ENCODE measurements around the gene MAN2A2.
"Not testable (repeated sequence)": the region's sequence is repeated elsewhere in the genome, so short reads cannot be mapped to it uniquely, and the experiment has no call there.

The MAN2A2 gene

DNA sequence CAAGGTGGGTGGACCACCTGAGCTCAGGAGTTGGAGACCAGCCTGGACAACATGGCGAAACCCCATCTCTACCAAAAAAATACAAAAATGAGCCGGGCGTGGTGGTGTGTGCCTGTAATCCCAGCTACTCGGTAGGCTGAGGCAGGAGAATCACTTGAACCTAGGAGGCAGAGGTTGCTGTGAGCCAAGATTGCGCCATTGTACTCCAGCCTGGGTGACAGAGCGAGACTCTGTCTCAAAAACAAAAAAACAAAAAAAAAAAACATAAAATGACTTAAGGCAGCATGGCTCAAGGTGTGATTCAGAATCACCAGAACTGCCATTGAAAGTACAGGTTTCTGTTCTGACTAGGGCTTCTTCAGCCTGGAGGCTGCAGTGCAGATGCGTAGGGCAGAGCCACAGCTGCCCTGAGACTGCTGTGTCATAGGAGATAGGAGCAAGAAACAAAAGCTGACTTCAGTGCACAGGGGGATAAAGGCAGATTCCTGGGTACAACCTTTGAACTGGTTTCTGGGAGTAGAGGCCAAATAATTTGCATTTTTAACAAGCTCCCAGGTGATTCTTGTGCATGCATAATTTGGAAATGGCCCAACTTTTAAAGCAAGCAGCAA is 19.7 kb downstream of the MAN2A2 start:
- peak; percentile 27 for DNase-seq

DNA sequence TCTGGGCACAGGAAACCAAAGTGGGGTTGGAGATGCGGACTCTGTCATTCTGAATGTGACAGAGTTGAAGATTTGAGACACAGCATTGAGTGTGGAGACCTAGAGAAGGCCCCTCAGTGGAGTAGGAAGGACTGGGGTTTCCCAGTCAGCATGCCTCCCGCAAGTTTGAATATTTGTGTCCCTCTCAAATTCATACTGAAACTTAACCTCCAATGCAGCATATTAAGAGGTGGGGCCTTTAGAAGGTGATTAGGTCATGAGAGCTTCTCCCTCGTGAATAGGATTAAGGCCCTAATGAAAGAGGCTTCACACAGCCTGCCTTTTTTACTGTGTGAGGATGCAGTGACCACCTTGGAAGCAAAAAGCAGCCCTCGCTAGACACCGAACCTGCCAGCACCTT is 21.3 kb downstream of the MAN2A2 start:
- DNase-seq: no peak

DNA sequence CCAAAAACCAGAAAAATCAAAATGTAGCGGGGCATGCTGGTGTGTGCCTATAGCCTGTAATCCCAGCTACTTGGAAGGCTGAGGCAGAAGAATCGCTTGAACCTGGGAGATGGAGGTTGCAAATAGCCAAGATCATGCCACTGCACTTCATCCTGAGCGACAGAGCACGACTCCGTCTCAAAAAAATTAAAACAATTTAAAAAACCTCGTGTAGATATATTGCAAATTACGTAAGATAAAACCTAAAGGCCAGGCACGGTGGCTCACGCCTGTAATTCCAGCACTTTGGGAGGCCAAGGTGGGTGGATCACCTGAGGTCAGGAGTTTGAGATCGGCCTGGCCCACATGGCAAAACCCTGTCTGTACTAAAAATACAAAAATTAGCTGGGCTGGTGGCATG is 23.7 kb downstream of the MAN2A2 start:
- not testable (repeated sequence) for DNase-seq

DNA sequence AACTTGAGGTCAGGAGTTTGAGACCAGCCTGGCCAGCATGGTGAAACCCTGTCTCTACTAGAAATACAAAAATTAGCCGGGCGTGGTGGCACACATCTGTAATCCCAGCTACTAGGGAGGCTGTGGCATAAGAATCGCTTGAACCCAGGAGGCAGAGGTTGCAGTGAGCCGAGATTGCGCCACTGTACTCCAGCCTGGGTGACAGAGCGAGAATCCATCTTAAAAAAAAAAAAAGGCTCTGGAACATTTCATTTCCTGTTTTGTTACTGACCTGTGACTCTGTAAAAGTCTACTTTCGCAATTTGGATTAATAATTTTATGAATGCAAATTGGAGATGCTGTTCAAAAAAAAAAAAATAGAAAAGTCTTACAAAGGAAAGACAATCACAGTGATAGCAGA is 25.0 kb downstream of the MAN2A2 start:
- DNase-seq: not testable (repeated sequence)

DNA sequence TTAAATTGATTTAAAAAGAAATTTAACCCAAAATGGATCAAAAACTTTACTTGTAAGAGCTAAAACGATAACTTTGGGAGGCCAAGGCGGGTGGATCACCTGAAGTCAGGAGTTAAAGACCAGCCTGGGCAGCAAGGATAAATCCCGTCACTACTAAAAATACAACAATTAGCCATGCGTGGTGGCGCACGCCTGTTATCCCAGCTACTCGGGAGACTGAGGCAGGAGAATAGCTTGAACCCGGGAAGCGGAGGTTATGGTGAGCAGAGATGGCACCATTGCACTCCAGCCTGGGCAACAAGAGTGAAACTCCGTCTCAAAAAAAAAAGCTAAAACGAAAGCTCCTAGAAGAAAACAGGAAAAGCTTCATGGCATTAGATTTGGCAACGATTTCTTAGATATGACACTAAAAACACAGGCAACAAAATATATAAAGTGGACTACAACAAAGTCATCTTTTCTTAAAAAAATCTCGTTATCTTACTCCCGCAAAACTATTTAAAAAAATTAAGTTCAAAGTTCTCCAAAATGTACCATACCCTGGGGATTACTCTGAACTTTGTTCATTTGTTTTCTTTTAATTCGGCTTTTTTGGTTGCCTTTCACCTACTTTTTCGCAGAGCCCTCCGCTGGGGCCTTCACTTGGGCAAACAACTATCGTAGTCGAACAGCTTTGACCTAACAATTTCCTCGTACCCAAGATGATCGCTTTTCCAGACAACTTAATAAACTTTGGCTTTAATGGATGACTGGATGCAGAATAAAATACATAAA is 26.3 kb downstream of the MAN2A2 start:
- DNase-seq: no peak

DNA sequence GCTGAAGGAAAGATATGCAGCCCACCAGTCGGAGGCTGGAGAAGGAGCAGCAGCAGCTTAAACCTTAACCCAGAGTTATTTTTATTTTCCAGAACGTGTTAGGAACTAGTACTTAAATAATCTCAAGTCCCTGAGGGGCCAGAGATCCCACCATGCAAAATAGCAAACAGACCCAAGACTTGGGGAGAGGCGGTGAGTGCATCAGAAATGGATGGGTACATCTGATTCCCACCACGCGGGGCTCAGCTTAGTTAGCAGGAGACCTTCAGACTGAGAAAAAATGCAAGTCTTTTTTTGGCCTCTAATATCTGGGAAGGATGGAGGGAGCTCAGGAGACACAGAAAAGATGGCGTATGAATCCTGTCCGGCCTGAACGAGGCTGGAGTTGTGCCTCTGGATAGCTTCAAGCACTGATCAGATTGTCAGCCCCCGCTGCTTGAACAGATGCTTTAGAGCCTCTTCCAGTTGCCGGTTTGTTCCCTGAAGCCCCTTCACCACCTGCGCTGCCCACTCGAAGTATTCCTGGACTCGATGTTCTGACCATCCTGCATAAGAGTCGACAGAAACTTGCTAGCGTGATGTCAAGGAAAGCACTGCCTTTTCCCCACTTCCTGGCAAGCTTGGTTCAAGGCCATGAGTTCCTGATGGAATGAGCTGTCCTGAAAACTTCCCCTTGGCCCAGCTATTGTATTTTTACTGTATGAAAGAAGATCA is 27.9 kb downstream of the MAN2A2 start:
- DNase-seq: no peak

DNA sequence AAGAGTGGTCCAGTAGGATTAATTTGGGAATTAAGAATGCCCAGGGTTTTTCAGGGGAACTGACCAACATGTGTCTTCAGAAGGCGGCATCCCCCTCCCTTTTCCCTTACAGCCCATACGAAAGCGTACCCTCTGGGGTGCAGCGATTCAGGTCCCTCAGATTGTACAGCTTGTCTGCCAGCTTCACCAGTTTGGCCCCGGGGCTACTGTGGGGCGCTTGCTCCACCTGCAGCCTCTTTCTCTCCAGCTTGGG is 28.4 kb downstream of the MAN2A2 start:
- DNase-seq: no peak

DNA sequence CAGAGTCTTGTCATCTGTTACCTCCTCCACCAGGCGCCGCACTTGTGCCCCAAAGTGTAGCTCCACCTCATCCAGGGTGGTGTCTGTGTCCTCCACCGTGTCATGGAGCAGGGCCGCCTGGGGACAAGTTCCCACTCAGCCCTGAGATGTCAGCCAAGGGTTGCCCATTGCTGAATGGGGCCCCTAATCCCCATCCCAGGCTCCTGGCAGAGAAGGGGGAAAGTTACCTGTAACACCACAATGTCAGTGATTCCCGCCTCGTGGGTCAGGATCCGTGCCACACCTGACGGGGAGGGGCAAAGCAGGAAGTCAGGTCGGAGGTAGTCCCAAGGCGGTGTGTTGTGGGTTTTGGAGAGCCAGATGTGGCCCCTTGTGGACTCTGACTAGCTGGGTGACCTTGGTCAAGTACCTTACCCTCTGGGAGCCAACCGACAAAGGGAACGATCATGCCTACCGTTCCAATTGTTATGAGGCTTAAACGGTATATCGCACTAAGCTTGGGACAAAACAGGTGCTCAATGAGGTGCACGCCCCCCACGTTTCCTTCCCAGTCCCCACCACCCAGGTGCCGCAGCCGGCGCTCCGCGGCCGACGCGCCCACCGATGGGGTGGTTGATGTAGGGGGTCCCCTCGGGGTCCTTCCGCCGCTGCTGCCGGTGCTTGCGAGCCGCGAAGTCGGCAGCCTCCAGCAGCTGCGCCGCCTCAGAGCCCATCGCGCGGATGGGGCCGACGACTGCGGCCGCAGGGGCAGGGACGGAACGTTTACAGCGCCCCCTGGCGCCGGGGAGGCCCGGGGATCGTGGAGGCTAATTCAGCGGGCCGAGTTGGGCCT is 28.9 kb downstream of the MAN2A2 start, which contains the start of gene HDDC3:
Gene HDDC3 (minus strand): TSS at position 722 of the 832 bp plus-strand sequence. CDS start 9 bp downstream, at position 713.
- DNase-seq: peak; percentile 82

DNA sequence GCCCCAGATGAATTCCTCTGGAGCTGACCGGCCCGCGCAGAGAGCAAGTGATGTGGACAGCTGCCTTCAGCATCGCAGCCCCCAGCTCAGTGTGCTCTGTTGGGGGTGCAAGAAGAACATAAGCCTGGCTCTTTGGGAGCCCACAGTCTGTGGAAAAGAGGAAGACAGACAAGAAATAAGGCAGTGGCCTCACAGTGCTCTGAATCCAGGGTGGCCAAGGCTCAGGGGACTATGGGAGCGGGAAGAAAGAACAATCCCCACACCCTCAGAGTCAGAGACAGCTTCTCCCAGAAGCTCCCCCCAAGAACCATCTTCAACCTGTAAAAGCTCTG is 29.5 kb downstream of the MAN2A2 start:
- no peak for DNase-seq

DNA sequence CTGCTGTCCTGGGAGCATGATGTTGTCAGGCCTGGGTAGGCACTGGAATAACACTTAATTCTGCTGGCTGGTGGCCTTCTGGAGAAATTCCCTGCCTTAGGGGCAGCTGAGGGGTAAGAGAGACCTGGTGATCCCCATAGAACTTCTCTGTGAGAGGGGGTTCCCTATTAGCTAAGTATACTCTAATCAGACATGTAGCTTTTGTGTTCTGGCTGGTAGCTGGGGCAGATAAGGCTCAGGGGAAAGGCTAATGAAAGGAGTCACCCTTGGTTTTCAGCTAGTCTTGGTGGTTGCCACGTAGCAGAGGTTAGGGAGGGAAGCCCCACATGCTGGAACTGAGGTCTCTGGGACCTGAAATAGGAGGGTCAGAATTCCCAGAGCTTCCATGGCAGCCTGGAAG is 30.2 kb downstream of the MAN2A2 start:
- no peak for DNase-seq

DNA sequence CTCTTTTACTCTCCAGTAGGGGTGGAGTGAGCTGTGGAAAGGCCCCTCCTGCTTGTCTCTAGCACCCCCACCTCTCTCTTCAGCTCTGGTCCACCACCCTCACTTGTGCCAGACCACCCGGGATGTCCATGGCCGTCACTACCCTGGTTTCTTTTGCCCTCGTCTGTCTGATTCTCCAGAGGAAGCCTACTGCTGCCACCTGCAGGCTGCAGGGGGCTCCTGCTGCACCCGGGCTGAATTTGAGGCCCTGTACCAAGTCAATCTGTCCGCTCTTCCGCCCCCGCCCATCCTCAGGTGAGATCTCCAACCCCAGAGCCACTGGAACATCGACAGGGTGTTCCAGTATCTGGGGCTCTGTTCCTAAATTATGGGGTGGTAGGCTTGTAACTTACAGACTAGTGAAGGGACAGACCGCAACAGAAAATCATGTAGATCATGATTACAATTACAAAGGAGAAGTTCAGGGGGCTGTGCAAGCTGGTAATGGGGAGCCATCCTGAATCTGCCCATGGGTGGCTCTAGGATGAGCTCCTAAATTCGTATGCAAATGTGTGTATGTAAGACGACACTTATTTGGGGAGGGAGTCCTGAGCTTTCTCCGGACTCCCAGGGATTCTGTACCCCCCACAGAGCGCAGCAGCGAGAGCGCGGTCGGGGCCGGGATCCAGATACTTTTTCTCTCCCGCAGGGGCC is 31.3 kb downstream of the MAN2A2 start:
- DNase-seq: peak; percentile 79

DNA sequence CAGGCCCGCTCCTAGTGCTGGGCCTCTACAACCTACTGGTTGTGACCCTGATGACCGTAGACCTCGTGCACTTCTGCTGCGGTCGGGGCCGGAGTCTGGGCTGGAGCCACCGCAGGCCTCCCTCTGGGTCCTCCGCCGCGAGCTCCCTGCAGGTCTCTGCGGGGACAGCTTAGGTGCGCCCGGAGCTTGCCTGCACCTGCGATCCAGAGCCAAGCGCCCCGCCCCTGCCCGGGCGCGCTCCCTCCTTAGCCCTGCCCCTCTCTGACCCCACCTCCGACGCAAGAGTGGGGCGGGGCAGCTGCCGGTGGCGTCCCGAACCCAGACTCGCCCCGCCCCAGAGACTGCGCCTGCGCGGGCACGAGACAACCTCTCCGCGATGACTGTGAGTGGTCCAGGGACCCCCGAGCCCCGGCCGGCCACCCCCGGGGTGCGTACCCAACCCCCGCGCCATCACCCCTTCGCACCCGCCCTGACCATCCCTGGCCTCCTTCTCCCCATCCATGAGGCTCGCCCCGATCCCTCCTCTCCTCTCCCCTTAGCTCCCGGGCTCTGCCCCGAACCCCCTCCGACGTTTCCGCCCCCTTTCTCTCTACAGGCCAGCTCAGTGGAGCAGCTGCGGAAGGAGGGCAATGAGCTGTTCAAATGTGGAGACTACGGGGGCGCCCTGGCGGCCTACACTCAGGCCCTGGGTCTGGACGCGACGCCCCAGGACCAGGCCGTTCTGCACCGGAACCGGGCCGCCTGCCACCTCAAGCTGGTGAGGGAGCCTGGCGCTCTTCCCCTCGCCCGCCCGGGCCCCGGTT is 32.0 kb downstream of the MAN2A2 start, which contains the start of gene UNC45A:
Gene UNC45A (plus strand): TSS at position 337 of the 803 bp plus-strand sequence. CDS start 40 bp downstream, at position 377.
- peak; percentile 88 for DNase-seq

DNA sequence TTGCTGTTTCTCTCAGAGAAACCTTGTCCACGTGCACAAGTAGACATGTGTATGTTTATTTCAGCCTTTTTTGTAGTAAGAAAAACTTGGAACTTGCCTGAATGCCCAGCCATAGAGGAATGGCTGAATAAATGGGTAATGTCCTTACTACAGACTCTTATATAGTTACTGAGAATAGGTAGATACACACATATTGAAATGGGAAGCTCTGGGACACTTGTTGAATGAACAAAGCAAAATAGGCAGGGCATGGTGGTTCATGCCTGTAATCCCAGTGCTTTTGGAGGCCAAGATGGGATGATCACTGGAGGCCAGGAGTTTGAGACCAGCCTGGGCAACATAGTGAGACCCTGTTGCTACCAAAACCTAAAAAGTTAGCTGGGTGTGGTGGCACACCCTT is 33.7 kb downstream of the MAN2A2 start:
- DNase-seq: no peak

DNA sequence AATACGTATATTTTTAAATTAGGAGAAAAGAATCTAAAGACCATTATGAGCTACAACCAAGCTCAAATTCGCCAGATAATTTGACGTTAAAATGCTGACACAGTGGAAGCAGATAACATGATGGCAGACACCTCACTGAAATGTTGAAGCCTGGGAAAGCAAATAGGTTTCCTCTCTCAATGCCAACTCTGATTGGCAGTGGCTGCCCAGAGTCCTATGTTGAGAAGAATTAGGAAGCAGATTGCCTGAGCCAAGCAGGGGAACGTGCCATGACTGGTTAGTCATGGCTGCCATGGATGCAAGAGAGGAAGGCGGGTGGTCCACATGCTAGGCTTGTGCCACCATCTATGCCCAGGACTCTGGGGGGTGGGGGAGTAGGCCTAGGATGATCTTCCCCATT is 35.2 kb downstream of the MAN2A2 start:
- DNase-seq: no peak

DNA sequence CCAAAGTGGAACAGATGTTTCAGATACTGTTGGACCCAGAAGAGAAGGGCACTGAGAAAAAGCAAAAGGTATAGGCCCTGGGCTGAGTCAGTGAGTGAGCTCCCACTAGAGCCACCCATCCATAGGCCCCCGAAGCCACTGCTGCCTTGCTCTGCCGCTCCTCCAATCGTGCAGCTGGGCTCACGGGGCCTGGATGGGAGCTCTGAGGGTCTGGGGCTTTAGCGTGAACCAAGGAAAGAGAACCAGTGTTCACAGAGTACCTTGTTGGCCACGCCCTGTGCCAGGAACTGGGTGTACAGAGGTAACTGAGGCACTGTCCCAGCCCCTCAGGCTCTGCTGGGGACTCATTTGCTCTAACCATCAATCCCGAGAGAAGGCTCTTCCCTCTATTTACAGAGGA is 36.7 kb downstream of the MAN2A2 start:
- DNase-seq: no peak

DNA sequence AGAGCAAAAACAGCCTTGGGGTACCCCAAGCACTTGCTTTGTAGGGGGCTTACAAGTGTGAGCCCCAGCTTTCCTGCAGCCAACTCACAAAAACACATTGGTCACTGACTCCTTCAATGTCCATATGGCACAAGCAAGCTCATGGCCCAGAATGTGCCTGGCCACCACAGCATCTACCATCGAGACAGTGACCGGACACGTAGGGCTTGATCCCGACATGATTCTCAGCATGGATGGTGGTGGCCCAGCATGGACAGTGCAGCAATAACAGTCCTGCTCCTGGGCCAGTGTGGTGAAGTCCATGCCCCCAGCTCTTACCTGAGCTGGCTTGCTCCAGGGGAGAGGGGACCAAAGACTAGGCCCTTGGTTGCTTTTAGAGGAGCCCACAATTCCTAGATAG is 37.9 kb downstream of the MAN2A2 start:
- DNase-seq: no peak

DNA sequence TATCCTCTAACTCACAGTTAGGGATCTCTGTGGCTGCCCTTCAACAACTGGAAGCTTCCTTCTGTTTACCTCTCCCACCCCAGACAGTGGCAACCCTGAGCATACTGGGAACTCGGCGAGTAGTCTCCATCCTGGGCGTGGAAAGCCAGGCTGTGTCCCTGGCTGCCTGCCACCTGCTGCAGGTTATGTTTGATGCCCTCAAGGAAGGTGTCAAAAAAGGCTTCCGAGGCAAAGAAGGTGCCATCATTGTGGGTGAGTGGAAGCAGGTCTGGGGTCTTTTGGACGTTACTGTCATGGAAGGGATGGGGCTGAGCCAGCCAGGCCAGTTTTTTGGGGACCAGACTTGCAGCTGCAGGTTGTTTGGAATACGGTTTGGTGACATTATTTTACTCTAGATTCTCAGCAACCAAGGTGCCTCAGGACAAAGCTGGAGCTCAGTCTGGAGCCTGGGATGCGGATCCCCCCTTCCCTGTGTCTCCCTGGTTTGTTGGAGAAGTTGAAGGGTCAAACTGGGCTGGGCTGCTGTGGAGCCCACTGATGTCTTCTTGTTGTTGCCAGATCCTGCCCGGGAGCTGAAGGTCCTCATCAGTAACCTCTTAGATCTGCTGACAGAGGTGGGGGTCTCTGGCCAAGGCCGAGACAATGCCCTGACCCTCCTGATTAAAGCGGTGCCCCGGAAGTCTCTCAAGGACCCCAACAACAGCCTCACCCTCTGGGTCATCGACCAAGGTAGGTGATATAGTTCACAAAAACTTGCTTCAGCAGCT is 39.4 kb downstream of the MAN2A2 start:
- no peak for DNase-seq

DNA sequence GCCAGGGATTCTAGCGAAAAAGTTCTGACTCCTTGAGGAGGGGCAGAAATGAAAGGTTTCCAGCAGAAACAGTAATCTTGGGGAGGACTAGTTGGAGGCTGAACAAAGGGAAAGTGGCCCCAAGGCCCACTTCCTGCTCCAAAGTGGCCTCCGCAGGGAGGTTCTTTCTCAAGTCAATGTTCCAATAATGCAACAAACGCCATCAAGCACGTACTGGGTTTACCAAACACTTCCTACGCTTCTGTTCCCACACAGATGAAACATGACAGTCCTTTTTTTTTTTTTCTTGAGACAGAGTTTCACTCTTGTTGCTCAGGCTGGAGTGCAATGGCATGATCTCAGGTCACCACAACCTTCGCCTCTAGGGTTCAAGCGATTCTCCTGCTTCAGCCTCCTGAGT is 42.0 kb downstream of the MAN2A2 start:
- no peak for DNase-seq

DNA sequence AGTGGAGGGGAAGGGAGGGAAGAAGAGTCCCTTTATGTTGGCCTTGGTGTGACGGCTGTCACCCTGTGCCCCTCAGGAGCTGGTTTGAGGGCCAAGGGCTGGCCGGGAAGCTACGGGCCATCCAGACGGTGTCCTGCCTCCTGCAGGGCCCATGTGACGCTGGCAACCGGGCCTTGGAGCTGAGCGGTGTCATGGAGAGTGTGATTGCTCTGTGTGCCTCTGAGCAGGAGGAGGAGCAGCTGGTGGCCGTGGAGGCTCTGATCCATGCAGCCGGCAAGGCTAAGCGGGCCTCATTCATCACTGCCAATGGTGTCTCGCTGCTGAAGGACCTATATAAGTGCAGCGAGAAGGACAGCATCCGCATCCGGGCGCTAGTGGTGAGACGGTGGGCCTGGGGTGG is 43.4 kb downstream of the MAN2A2 start:
- no peak for DNase-seq

DNA sequence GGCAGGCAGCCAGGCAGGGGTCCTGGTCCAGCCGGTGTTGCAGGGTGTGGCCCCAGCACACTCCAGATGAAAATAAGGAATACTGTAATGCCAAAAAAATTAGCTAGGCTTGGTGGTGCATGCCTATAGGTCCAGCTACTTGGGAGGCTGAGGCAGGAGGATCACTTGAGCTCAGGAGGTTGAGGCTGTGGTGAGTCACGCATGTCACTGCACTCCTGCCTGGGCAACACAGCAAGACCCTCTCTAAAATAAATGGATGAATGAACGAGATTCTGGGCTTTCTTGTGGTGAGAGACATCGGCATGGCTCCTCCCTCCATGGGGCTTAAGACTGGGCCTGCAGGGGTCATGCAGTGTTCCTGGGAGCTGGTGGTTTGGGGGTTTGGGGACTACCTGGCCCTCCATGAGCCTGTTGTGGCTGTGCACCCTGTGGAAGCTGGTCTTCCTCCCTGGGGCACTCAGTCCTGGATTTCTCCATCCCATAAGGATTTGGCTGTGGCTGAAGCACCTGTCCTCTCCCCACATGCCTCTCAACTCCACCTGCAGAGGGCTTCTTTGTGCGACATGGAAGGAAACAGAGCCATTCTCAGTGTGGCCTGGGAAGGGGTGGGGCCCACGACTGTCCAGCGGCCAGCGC is 44.0 kb downstream of the MAN2A2 start:
- DNase-seq: no peak

Measured in NCI-H526 treated with DMSO at 0.1 percent for 48 hours (cell line).